ENCODE data around the gene IFITM10. TPM values are rescaled to one million over a fixed set of nuclear protein-coding genes. Genes with fewer than 3 reads are reported as not detected.

IFITM10 gene
- total and polyA plus RNA-seq, 9 of the 15 experiments (the other 6 are each of a cell fraction or from before 2014, with no cell fraction given) = 0.08 to 0.13 (median 0.09) TPM; not detected in 6

GRCh38 chr11:1756791-1757771 lies 6.7 kb upstream of the IFITM10 start:
- Histone ChIP-seq H3K27ac (ENCODE audit: extremely low read depth, low read depth, low read length) (no peak overlapping the region), H3K9me1 (ENCODE audit: control insufficient read depth, insufficient read depth, low read length) (peaks cover 1% of the 10 kb centered on the region), H3K36me3 (ENCODE audit: control insufficient read depth, insufficient read depth, low read length) (peaks cover 26% of the 10 kb centered on the region; the same call in 1 of the 3 replicates), H3K4me1 (replicated peaks in 1 of 2; ENCODE audit: control insufficient read depth in 2 of 2, insufficient read depth in 2 of 2, low read length in 2 of 2) (peaks cover 18 to 73% of the 10 kb centered on the region in 2 experiments), H4K20me1 (replicated peaks; ENCODE audit: control insufficient read depth, insufficient read depth, low read length) (peaks cover 4% of the 10 kb centered on the region; the same call in 1 of the 2 replicates), H3K4me3 (no peak overlapping the region), H3K4me2 (ENCODE audit: insufficient read depth, low read length) (no peak overlapping the region), H3K79me2 (ENCODE audit: control insufficient read depth, insufficient read depth, low read length) (no peaks in the 10 kb centered on the region; the same call in 2 of the 3 replicates), H3K9me3 (replicated peaks; ENCODE audit: control insufficient read depth, insufficient read depth, low read depth, low read length) (no peaks in the 10 kb centered on the region), H2AFZ (ENCODE audit: low read depth, low read length) (no peak overlapping the region), H3K27me3 (ENCODE audit: control insufficient read depth in 2 of 2, insufficient read depth in 2 of 2, low read length in 2 of 2) (no peaks in the 10 kb centered on the region), H3K9ac (ENCODE audit: insufficient read depth in 1 of 2, low read depth in 2 of 2, low read length in 2 of 2) (no peak overlapping the region)
- WGBS (ENCODE audit: insufficient coverage, low coverage, missing lambda C conversion rate) = 90% methylated on average over 34 of the region's 41 CpGs
- TF ChIP-seq ZNF263 (CRISPR knock-in tag; IDR thresholded peaks at IDR 0.05; ENCODE audit: borderline replicate concordance) (no peak), NR2C1 (IDR thresholded peaks at IDR 0.05) (peak; percentile 74), NR2C1 (tag; IDR thresholded peaks at IDR 0.05) (peak; percentile 57), NR2C2 (CRISPR knock-in tag; IDR thresholded peaks at IDR 0.05) (no peak), NR2C2 (tag; IDR thresholded peaks at IDR 0.05) (peak; percentile 44; the same call in 1 of the 2 replicates), POLR2G (IDR thresholded peaks at IDR 0.05; ENCODE audit: low read depth, low read length) (0 out of 2 replicates have a peak, but pooled peaks have one; percentile 32), ZNF778 (CRISPR knock-in tag; IDR thresholded peaks at IDR 0.05) (no peak), MITF (IDR thresholded peaks at IDR 0.05) (no peak)
- ATAC-seq (no peak), DNase-seq (ENCODE audit: extremely low read depth in 1 of 4, low spot score in 3 of 4) (peak in 1 of 4 experiments; percentile 38), FAIRE-seq (no peak)
- ChIA-PET CTCF (ENCODE audit: low intra/inter-chr PET ratio) (interaction anchor here (0.6 kb wide), 1 partner anchor 12 kb away, joined by 3 read pairs; no protein-coding TSS in a partner anchor), POLR2A (interaction anchor here (0.6 to 1.0 kb wide), 5 partner anchors 14 to 492 kb away, joined by 3 to 4 read pairs (median 4); no protein-coding TSS in a partner anchor)
- BruUV-seq (replicated peaks) = no TSS peak
- in situ Hi-C loops (cut with MboI) = no loop called here
- intact Hi-C loops (cut with micrococcal nuclease) = no loop called here

Measured in K562 (cell line).